Measurements from ENCODE around the gene POC1A. TPM values are rescaled to one million over a fixed set of nuclear protein-coding genes. Genes with fewer than 3 reads are reported as not detected.

The POC1A gene
- total and polyA plus RNA-seq, 2 of the 4 experiments (the other 2 are of a cell fraction) = 10.6 to 11.5 TPM

DNA sequence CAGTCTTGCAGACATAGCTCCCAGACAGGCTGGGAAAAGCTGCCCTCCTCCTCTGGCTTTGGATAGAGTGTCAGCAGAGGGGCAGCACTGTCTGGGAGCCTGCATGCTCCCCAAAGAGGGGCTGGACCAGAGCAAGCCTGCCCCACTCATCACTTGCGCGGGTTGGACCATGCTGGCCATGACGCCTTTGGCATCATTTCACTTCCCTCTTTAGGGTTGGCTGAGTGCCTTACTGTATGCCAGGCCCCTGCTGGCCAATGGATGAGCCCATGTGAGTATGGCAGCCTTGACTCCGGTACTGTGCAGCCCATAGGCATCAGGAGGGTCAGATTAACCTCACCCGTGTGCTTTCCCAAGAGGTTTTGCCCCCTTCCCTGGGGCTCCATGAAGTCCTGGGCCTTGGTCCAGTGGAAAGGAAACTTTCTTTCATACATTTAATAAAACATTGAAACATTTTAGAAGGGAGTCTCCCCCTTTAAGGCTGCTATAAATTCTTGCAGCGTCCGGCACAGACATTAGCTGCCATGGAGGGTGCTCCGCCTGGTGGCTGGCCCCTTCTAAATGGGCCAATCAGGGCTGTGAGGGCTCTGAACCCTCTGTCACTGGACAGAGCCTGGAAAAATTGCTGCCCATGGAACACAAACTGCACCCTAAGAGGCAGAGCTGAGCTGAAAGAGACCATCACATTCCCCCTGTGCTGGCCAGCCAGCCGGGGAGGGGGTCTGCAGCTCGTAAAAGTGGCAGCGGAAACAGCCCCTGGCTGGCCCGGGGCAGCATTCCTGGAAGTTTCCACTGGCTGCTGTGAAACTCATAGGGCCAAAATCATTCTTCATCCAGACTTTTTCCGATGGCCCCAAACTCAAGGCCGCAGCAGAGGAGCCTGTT is 77.1 kb downstream of the POC1A start:
- no peak overlapping the region for H3K4ac ChIP-seq (ENCODE audit: low read depth, low read length)
- H3K9ac ChIP-seq (ENCODE audit: low read depth, low read length) = no peak overlapping the region
- intact Hi-C loops (cut with micrococcal nuclease) (no loop called here), dilution Hi-C loops (cut with HindIII; ENCODE audit: low sequenced_read_pairs, unreplicated experiment) (no loop called here), in situ Hi-C loops (cut with MboI; ENCODE audit: low sequenced_read_pairs) (no loop called here)
- 79% methylated on average over 4 of the region's 14 CpGs; no CpG with 5 or more reads in 1 of the 2 experiments for WGBS, 2 experiments (ENCODE audit: extremely low coverage in 2 of 2, insufficient read length in 1 of 2)
- no peak overlapping the region for H3K56ac ChIP-seq (ENCODE audit: extremely low read depth, insufficient read depth, low read length)
- ChIA-PET POLR2A (ENCODE audit: unreplicated experiment) (no interaction called here), CTCF (no interaction called here)
- TF ChIP-seq MAZ (IDR thresholded peaks at IDR 0.05; ENCODE audit: borderline replicate concordance, low read depth, low read length) (no peak), MAFK (IDR thresholded peaks at IDR 0.05; ENCODE audit: low read depth, low read length) (no peak), MXI1 (IDR thresholded peaks at IDR 0.05; ENCODE audit: borderline replicate concordance, low read depth, low read length) (no peak), NFE2L2 (IDR thresholded peaks at IDR 0.05; ENCODE audit: low read depth, low read length) (no peak), ELK1 (IDR thresholded peaks at IDR 0.05; ENCODE audit: borderline replicate concordance, low read depth, low read length) (no peak)
- TF ChIP-seq, protein P1, sequence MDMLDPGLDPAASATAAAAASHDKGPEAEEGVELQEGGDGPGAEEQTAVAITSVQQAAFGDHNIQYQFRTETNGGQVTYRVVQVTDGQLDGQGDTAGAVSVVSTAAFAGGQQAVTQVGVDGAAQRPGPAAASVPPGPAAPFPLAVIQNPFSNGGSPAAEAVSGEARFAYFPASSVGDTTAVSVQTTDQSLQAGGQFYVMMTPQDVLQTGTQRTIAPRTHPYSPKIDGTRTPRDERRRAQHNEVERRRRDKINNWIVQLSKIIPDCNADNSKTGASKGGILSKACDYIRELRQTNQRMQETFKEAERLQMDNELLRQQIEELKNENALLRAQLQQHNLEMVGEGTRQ (IDR thresholded peaks at IDR 0.05; ENCODE audit: low read depth, low read length) = no peak
- no peak overlapping the region for H2AK9ac ChIP-seq (replicated peaks; ENCODE audit: low read depth, low read length, poor library complexity)
- H2BK15ac ChIP-seq (ENCODE audit: low read depth, low read length) = no peak overlapping the region
- no peak for DNase-seq
- H3K23ac ChIP-seq (ENCODE audit: low read depth, low read length) = no peak overlapping the region
- no TSS peak for BruUV-seq (replicated peaks)
- H4K8ac ChIP-seq (ENCODE audit: low read depth in 2 of 2, low read length in 2 of 2) = no peak overlapping the region
- no peak overlapping the region for H2BK120ac ChIP-seq (ENCODE audit: low read depth, low read length)
- no peaks in the 10 kb centered on the region for H3K9me3 ChIP-seq (ENCODE audit: control insufficient read depth, insufficient read depth, low read length)
- no peak for ATAC-seq (ENCODE audit: low read depth)
- no peak overlapping the region for H4K91ac ChIP-seq (ENCODE audit: insufficient read depth, low read depth, low read length)
- no peak overlapping the region for H3K18ac ChIP-seq (ENCODE audit: low read depth, low read length)
- H3K36me3 ChIP-seq (ENCODE audit: control insufficient read depth, insufficient read depth, low read length) = peaks cover 4% of the 10 kb centered on the region; the same call in 1 of the 2 replicates
- H3K9me1 ChIP-seq (ENCODE audit: insufficient read depth, low read length) = peaks cover 3% of the 10 kb centered on the region; the same call in 1 of the 2 replicates
- no peak overlapping the region for H2BK5ac ChIP-seq (ENCODE audit: low read depth, low read length, poor library complexity, severe bottlenecking)
- no peak overlapping the region for H3K14ac ChIP-seq (replicated peaks; ENCODE audit: low read depth, low read length)
- H3K4me1 ChIP-seq (ENCODE audit: control insufficient read depth, insufficient read depth, low read length) = peaks cover 3% of the 10 kb centered on the region; the same call in 1 of the 2 replicates
- no peak overlapping the region for H2AFZ ChIP-seq (replicated peaks; ENCODE audit: low read length, poor library complexity)
- H3K27me3 ChIP-seq (ENCODE audit: control insufficient read depth, insufficient read depth, low read length) = no peaks in the 10 kb centered on the region
- H2AK5ac ChIP-seq (ENCODE audit: low read depth, low read length) = no peak overlapping the region
- H3K27ac ChIP-seq (ENCODE audit: insufficient read depth, low read length) = no peak overlapping the region
- no peak overlapping the region for H3K4me3 ChIP-seq (ENCODE audit: insufficient read depth, low read depth, low read length)
- H4K5ac ChIP-seq (ENCODE audit: low read depth, low read length) = no peak overlapping the region
- H3K79me1 ChIP-seq (ENCODE audit: low read depth in 1 of 2, low read length in 2 of 2) = no peaks in the 10 kb centered on the region
- H3K4me2 ChIP-seq (ENCODE audit: low read depth, low read length) = no peak overlapping the region
- no peak overlapping the region for H2BK20ac ChIP-seq (ENCODE audit: low read depth, low read length)
- no peaks in the 10 kb centered on the region for H4K20me1 ChIP-seq (ENCODE audit: insufficient read depth, low read length)

All from IMR-90 (cell line).